HG03521 (cell line): ENCODE measurements around the gene CEP152.
A peak's percentile ranks its signal among the peaks of the same experiment; 100 is the strongest.
"Not testable (repeated sequence)": the region's sequence is repeated elsewhere in the genome, so short reads cannot be mapped to it uniquely, and the experiment has no call there.

Source experiments
- ATAC-seq: cut with Tn5 transposase; IDR thresholded peaks from one replicate; pipeline ENCODE4 v1.9.1; 2021; ENCODE audit warnings: mild to moderate bottlenecking, moderate library complexity; ENCODE audit not compliant: unreplicated experiment

CEP152 gene

DNA sequence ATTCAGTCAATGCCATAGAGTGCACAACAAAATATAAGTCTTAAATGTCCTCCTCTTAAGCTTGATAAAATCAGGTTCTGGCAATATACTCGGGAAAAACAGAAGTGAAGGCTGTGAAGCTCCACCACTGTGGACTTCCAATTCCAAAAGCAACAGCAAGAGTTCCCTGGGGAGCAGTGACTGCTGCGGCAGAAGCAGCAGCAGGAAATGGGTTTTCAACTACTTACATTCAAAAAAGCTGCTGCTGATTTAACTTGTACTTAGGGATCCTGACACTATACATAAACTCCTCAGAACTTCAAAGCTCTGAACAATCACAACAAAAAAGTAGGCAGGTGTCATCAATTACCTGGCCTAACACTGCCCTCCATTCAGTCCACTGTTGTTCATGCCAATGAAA lies 4.7 kb downstream of the CEP152 start:
- no peak for ATAC-seq

DNA sequence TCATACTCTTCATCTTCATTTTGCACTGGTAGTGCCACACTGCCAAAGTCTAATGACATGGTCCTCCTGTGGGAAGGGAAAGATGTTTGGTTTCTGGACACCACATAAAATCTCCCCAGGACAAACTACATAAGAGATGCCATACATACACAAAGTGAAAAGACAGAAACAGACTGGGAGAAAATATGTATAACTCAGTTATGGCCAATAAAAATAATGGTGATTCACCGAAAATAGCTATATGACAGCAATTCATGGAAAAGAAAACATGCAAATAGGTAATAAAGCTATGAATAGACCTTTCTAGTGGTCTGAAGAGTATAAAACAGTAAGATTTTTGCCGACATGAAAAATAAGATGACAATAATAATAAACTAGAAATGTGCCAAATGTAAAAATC lies 5.3 kb downstream of the CEP152 start:
- ATAC-seq = no peak

DNA sequence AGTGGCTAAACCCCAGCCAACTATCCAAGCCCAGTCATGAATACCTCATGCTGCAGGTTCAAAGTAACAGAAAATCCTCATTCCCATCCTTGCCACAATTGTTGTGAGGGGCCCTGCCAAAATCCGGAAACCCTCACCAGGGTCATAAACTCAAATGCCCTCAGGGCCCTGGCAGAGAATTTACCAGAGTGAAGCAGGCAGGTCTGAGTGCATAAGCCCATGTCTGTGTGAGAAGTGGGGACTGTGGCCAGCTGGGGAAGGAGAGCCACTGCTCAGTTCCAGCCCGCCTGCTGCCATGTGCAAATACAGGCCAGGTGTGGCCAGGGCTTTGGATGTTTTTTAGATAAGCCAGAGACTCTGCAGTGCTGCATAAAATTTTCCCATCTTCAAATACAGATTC lies 7.0 kb downstream of the CEP152 start:
- no peak for ATAC-seq

DNA sequence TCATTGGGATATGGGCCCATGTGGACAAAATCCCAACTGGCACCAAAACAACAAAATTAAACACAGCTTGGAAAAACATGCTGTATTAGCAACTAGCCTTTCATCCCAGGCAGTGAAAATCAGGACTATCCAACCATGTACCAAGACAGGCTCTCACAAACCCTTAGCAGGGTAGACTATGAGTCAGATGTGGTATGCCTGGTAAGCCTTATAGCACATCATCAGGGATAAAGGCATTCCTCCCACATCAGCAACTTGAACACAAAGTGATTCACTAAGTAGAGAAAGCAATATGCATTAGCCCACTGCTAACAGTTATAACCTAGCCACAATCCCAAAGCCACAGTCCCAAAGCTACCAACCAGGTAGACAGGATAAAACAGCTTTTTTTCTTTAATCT lies 8.0 kb downstream of the CEP152 start:
- no peak for ATAC-seq

DNA sequence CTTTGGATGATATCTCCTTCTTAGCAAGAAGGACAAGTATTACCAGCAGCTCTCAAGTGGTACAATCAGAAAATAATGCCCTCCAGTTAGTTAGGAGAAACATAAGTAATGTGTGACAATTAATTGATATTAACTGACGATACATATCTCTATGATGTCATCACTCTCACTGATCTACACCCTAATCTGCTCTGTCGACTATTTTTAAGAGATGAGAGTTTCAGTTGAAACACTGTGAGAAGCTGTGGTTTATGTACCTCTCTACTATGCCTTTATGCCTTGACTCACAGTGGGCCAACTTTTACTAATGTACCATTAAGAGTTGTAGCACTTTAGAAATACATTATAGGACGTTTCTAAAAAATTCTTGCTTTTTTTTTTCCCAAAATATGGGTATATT lies 8.6 kb downstream of the CEP152 start:
- no peak for ATAC-seq

DNA sequence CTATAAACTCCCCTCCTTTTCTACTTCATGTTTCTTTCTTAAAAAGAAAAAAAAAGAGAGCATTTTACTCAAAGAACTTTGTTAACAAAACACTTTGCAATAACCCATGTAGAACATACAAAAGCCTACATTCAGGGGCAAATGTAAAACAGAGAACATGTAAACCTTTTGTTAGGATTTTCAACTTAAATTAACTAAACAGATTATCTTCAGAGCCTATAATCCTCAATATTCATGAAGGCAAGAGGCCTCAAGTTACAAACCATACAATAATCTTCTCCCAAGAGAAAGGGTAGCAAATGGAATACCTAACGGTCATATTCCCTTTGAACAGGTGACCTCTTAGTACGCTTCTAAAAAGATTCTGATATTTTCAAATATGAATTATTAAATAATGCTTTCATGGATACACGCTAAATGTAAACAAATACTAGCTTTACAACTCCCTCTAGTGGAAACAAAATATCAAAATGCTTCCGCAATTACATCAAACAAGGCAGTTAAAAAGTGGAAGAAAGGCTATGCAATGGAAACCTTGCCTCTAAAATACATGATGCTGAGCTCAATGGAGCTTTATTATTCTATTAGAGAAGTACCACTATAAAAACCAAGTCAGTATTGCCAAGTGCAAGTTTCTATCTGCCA lies 9.9 kb downstream of the CEP152 start:
- no peak for ATAC-seq

DNA sequence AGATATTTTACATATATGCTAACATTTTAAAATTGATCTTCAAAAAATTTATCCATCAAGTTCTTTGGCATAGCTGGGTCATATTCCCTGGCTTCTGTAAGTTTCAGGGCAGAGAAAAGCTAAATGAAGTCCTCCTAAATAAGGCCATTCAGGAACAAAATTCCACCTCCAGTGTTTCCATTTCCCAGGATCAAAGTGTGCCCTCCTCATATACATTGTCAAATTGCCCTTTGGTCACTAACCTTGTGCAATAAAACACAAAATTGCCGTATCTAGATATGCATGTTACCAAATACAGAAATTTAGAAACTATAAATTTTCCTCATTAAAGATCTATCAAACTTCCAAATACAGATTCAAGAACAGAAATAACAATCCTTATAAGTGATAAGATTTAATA lies 10.6 kb downstream of the CEP152 start:
- no peak for ATAC-seq

DNA sequence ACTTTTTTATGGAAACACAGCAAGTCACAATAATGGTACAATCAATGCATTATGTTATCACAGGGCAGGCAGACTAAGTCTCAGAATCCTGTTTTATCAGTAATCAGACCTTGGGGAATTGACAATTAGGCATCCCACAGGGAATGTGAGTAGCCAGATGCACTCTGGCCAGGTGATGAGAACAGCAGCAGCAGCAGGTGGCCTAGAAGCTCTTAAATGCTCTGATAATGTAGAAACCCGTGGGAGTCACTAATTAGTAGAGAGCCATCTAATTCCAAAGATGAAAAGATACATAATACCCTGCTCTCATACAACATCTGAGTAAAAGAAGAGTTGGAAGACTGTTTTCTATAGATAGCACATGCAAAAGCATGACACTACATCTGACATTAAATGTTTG lies 12.6 kb downstream of the CEP152 start:
- ATAC-seq = no peak

DNA sequence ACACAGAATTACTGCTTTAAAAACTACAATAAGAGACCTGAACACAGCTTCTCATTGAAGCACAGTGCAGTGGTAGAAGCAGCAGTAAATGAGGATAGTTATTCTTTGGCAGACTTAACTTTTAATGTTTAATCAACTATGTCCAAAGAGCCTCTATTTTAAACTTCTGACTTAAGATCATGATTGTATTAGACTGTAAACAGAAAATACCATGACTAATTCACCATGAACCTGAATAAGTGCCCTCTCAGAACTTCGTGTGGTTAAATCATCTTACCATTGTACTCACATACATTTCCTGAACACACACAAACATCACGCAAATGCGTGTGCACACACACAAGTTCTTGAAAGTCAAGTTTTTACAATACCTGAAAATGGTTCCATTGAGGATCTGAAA lies 13.9 kb downstream of the CEP152 start:
- ATAC-seq = no peak

DNA sequence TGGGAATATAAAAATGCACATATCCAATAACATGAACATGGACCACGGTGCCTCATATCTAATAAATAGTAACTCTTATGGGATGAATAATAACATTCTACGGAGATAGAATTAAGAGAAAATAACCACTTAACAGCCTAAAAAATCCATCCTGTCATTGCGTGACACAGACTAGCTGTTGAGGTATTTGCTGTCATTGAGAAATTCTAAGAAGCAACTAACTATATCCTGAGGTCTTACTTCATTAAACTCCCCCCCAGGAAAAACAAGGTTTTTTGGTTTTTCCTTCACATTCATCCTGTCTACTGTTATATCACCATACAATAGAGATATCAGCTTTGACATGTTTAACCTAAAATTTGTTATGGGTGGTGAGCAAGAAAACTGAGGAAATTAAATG lies 14.3 kb downstream of the CEP152 start:
- ATAC-seq = no peak

DNA sequence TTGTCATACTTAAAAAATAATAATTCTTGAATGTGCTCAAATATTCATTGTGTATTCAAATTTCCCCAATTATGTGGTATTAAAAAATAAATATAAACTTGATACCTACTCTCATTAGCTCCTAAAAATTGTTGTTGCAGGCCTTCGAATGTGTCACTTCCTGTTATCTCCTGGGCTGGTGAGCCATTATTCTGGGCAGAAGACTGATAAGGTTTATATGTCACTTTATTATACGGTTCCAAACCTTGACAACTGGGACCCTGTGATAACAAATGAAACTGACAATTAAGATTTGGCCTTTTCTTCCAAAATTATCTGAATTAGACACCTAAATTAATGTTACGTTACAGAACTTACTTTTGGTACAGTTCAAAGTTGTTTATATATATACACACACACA lies 15.0 kb downstream of the CEP152 start:
- ATAC-seq = no peak

DNA sequence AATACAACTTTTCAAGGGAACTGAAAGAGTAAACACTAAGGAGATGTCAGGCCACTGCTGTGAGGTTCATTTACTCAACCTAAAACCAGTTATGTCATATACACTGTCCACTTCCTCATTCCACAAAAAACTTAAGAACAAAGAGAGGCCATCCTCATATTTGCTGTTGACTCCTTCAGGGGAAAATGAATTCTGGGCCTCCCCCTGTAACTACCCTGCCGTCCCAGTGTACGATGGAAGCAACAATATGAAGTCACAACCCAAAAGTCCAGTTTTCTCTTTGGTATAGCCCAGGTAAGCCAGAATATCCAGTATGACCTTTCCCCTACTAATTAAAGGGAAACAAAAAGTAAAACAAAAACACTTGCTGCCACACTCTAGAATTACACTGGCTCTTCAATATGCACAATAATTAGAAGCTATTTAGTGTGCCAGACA lies 16.2 kb downstream of the CEP152 start:
- peak; percentile 89 for ATAC-seq

DNA sequence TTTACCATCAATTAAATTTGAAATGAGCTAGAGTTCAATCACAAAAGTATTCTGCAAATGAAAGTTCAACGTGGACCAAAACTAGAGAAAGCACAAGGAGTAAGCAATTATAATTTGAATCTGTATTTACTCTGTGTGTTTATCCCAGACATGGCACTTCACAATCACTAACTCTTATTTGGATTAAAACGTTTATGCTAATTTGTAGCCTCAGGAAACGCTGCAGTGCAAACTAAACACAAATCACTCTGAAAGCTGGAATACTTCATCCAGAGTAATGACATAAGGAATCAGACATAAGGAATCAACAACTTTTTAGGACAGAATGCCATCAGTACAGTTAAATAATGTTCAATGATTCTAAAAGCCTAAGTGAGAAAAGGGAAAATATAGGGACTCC lies 18.5 kb downstream of the CEP152 start:
- ATAC-seq = no peak

DNA sequence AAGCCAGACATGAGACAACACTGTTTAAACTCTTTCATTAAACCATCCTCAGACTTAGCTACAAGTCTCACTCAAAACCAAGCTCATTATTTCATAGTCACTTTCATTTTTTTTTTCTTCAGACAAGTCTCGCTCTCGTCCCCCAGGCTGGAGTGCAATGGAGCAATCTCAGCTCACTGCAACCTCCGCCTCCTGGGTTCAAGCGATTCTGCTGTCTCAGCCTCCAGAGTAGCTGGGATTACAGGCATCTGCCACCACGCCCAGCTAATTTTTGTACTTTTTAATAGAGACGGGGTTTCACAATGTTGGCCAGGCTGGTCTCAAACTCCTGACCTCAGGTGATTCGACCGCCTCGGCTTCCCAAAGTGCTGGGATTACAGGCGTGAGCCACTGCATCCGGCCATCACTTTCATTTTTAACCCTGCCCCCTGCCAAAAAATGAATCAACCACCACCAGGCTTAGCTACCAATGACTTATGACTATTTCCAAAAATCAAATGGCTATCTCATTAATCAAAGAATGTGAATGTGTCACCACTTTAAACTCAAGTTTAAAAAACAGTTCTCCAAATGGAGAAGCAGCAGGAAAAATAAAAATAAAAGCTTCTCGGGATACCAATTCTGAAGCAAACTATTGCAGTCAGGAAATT lies 20.3 kb downstream of the CEP152 start:
- ATAC-seq = not testable (repeated sequence)

DNA sequence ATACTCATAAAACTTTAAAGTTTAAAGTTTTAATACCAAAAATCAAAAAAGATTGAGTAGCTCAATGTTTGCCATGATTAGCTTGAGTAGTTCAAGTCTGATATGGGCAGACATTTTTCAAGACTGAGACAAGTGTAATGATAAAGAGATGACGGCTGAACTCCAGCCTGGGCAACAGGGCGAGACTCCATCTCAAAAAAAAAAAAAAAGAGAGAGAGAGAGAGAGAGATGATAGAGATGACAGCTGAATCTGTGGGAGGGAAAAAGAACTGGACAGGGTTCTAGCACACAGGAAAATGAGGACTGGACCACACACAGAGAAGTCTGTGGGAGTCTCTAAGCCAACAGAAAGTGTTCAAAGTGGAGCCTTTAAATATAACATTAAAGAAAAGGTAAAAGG lies 25.2 kb downstream of the CEP152 start:
- ATAC-seq = no peak

DNA sequence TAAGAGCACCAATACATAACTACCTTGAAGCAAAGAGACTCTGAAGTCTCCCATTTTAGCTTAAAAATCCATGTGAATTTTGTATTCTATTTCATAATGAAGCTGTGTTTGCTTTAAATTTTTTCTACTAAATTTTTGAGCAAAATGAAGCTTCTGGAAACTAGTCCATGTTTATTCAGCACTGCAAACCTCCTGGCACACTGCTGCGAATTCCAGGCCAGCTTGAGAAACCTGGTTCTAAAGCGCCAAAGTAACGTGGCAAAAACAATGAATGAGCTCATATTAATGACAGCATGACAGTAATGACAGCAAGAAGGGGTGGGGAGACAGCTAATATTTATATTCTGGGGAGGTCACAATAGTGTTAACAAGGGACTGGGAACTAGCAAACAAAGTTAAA lies 25.7 kb downstream of the CEP152 start:
- ATAC-seq = no peak

DNA sequence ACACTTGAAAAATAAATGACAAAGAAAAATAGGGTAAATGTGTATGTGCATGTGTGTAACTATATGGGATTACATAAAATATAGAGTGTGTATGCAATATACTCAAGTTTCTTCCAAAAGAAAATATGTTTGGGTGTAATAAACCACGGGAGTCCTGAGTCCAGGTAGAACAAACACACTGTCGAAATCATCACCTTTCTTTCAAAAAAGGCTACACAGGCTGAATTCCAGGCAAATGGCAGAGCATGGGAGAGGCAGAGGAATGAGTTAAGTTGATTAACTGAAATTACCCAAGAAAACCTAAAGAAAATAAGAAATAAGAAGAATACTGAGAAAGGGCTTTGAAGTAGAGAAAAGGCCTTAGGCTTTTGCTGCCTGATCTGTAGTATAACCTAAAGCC lies 26.1 kb downstream of the CEP152 start:
- no peak for ATAC-seq

DNA sequence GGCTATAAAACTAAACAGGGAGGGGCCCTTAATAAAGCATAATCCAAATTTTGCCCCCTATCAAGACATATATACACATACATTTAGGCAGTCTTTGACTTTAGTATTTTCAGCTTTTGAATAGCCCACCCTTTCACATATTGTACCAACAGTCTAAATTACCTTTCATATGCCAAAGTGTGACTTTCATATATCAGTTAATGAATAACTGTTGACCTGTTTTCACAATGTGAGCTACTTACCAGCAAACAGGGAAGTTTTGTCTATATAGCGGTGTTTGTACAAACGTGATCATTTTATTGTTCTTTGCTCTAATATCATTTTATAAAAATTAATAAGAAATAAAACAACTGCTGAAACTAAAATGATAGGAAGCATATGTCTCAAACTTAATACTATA lies 28.0 kb downstream of the CEP152 start:
- ATAC-seq = no peak

DNA sequence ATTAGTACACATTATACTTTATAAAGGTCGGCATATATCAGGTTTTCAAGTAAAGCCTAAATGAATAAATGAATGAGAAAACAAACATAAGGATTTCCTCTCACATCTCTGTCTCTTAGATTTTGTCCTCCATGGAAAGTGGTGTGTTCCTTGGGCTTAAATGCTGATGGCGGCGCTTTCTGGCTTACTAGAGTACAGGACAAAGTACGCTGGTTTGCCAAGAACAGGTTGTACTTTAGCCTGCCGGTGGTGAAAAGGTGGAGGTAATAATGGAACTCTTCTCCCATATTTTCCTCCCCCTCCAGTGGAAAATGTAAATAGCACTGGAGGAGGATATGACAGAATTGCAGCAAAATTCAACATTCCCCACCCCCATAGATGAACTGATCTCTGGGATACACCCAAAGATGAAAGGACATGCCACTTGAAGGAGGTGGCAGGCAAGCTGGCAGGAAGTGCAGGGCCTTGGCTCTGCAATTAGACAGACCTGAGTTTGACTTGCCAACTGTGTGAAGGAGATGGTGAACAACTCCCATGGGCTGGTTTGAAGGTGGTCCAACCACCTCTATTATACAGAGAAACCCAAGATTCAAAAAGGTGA lies 29.3 kb downstream of the CEP152 start:
- ATAC-seq = no peak

DNA sequence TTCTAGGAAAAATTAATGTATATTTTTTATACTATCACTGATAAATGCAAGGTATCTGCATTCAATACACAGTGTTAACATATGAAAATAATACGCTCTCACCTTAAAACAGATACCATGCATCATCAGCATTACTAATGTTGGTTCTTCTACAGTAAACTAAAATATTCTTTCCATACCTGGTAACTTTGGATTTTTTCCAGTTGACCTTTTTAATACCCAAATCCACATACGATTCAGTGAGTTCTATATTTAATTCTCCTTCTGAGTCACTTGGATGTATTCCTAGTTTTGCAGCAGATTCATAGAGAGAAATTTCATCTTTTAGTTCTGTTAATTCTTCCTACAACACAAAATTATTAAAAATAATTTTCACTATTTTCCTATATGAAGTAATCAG lies 29.9 kb downstream of the CEP152 start:
- ATAC-seq = no peak

DNA sequence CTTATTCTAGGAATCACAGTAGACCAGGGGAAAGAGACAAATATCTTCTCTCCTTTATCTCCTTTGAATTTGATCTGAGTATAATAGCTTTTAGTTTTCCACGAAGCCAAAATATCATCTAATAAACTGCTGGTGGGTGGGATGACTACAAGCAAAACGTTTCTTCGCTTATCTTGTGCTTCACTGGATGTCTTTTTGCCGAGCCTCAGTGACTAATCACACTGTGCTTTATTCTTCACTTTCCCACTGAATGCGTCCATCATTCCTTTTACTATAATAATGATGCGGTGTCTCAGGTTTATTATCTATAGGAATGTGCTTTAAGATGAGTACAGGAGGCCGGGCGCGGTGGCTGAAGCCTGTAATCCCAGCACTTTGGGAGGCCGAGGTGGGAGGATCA lies 32.5 kb downstream of the CEP152 start:
- no peak for ATAC-seq

DNA sequence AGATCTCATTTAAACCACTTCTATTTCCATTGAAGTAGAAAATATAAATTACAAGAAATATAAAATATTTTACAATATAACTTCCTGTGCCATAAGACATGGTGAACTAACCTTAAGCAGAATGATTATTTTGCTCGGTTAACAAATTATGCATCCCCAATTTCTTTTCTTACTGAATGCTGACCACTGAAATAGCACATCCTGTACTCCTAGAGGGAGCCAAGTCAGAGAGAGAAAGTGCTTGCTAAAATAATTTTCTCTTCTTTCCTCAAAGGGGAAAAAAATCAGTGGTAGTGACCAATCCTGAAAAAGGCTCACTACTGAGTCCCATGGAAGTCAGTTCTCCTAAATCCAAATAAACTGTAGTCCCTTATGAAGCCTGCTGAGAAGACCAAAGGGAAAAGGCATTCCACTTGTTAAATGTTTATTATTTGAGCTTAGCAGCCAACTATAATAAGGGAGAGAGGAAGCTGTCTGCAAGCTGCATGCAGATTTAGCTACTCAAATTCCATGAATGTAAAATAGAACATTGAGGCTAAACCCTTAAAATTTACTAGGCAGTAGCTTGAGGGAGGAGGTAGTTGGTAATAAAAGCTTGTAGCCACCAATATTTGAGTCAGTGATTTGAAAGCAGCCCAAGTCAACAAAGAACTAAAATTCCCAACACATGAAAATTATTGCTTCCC lies 33.1 kb downstream of the CEP152 start:
- no peak for ATAC-seq
